Activated CD4-positive, CD25-positive, alpha-beta regulatory T cell treated with anti-CD3 and anti-CD28 coated beads, Interleukin-2, amount 50 U/mL, for 72 hours (primary cell): ENCODE results near the gene TKTL2.

Source experiments
- DNase-seq: peaks from one replicate; pipeline ENCODE4 v3.0.0; 2021

TKTL2 gene

DNA sequence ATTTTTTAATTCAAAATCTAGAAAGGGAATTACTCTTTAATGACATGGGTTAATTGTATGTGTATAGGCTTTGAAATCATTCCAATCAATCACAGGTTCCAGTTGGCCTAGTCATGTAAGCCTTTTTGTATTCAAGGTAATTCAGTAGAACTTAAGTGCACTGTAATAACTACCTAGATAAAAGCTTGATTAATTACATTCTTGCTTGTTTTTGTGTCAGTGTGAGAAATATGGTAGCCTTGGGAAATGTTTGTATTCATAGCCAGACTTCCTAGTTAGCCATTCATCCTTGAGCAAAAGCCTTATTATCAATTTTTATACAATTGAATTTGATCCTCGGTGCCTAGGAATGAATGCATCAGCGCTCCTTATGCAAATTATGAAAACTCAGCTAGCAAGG, 33.5 kb downstream of the TKTL2 start:
- DNase-seq, result no peak
